ENCODE data around the gene KRTAP4-1.
"Not testable (repeated sequence)": the region's sequence is repeated elsewhere in the genome, so short reads cannot be mapped to it uniquely, and the experiment has no call there.

KRTAP4-1 gene

DNA sequence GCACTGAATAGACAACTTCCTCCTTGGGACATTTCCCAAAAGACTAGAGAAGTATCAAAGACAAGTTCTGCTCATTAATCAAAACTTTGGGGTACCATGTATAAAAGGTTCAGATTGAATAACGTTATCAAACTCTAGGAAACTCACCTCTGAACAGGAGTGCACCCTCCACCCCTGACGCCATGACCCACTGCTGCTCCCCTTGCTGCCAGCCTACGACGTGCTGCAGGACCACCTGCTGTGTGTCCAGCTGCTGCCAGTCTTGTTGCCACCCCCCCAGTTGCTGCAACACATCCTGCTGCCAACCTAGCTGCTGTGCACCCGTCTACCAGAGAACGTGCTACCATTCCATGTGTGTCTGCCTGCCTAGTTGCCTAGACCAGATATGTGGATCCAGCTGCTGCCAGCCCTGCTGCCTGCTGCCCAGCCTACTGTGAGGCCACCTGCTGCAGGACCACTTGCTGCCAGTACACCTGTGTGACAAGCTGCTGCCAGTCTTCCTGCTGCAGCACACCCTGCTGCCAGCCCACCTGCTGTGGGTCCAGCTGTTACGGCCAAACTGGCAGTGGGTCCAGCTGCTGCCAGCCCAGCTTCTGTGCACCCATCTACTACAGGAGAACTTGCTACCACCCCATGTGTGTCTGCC lies 27.9 kb upstream of the KRTAP4-1 start:
- no peak for TF ChIP-seq CTCF (conservative IDR thresholded peaks at IDR 0.05; ENCODE audit: low read depth, low read length)

GRCh38 chr17:41211845-41212466 lies 27.2 kb upstream of the KRTAP4-1 start:
- TF ChIP-seq CTCF (conservative IDR thresholded peaks at IDR 0.05; ENCODE audit: low read depth, low read length), result no peak
- no peak overlapping the region for H3K4me3 ChIP-seq (ENCODE audit: low read depth, low read length)
- peak; percentile 8 for DNase-seq (ENCODE audit: low read depth)

More for the DNA sequence above, 27.9 kb upstream of the KRTAP4-1 start:
- no peak overlapping the region for H3K4me3 ChIP-seq (ENCODE audit: low read depth, low read length)
- no peak for DNase-seq (ENCODE audit: low read depth)

DNA sequence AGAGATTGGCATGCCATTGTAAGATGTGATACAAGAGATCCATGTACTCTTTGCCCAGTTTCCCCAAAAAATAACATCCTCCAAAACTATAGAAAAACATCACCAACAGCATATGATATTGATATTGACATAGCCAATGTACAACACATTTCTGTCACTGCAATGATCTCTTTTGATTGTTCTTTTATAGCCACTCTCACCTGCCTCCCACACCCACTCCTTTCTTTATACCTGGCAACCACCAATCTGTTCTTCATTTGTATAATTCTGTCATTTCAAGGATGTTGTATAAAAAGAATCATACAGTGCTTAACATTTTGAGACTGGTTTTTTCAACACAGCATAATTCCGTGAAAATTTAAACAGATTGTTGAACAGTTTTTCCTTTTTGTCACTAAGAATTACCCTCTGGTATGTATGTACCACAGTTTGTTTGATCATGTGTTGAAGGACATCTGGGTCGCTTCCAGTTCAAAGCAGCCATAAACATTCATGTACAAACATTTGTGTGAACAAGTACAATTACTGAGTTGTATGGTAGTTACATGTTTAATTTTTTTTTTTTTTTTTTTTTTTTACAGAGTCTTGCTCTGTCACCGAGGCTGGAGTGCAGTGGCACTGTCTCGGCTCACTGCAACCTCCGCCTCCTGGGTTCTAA lies 14.8 kb upstream of the KRTAP4-1 start:
- TF ChIP-seq CTCF (conservative IDR thresholded peaks at IDR 0.05; ENCODE audit: low read depth, low read length), result no peak
- no peak overlapping the region for H3K4me3 ChIP-seq (ENCODE audit: low read depth, low read length)
- DNase-seq (ENCODE audit: low read depth), result no peak

- no peak for DNase-seq (ENCODE audit: low read depth)
- TF ChIP-seq CTCF (conservative IDR thresholded peaks at IDR 0.05; ENCODE audit: low read depth, low read length), result no peak
- H3K4me3 ChIP-seq (ENCODE audit: low read depth, low read length), result no peak overlapping the region
Measured at GRCh38 chr17:41196068-41196467, 11.4 kb upstream of the KRTAP4-1 start.

DNA sequence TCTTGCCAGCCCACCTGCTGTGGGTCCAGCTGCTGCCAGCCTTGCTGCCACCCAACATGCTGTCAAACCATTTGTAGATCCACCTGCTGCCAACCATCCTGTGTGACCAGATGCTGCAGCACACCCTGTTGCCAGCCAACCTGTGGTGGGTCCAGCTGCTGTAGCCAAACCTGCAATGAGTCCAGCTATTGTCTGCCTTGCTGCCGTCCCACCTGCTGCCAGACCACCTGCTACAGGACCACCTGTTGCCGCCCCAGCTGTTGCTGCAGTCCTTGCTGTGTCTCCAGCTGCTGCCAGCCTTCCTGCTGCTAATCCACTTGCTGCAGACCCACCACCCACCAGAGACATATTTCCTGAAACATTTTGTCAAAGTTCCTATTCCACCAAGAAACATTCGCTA lies 5.6 kb upstream of the KRTAP4-1 start:
- no peak for TF ChIP-seq CTCF (conservative IDR thresholded peaks at IDR 0.05; ENCODE audit: low read depth, low read length)
- no peak for DNase-seq (ENCODE audit: low read depth)
- no peak overlapping the region for H3K4me3 ChIP-seq (ENCODE audit: low read depth, low read length)

- DNase-seq (ENCODE audit: low read depth), result not testable (repeated sequence)
Measured at GRCh38 chr17:41189837-41190318, 5.2 kb upstream of the KRTAP4-1 start, which contains the start of gene KRTAP9-1. Gene KRTAP9-1, plus strand, starts transcription at chr17:41189887. Its CDS starts 0 bp downstream, at chr17:41189887.

GRCh38 chr17:41186872-41187271 lies 2.2 kb upstream of the KRTAP4-1 start:
- DNase-seq (ENCODE audit: low read depth), result no peak
- no peak for TF ChIP-seq CTCF (conservative IDR thresholded peaks at IDR 0.05; ENCODE audit: low read depth, low read length)
- no peak overlapping the region for H3K4me3 ChIP-seq (ENCODE audit: low read depth, low read length)

More at GRCh38 chr17:41189837-41190318, 5.2 kb upstream of the KRTAP4-1 start, which contains the start of gene KRTAP9-1:
- H3K4me3 ChIP-seq (ENCODE audit: low read depth, low read length), result not testable (repeated sequence)
